Left renal cortex interstitium (tissue), 4 donors: ENCODE data around the gene ZBTB2. TPM values are rescaled to one million over a fixed set of nuclear protein-coding genes. Genes with fewer than 3 reads are reported as not detected.
A peak's percentile ranks its signal among the peaks of the same experiment; 100 is the strongest.

ENCODE experiments used
- DNase-seq, 4 donors: peaks; one replicate each; pipeline ENCODE4 v3.0.0-alpha.2; 2013; ENCODE audit warnings: low read depth in 4 of 4, low spot score in 2 of 4, missing footprints in 1 of 4
- polyA plus RNA-seq, 4 donors: library from polyadenylated mRNA; unstranded; fragments of 120-200 nt; gene quantifications; one replicate each; pipeline ENCODE4 v1.2.1, GENCODE V29; 2013; ENCODE audit not compliant: insufficient read length in 4 of 4

Gene ZBTB2, protein sequence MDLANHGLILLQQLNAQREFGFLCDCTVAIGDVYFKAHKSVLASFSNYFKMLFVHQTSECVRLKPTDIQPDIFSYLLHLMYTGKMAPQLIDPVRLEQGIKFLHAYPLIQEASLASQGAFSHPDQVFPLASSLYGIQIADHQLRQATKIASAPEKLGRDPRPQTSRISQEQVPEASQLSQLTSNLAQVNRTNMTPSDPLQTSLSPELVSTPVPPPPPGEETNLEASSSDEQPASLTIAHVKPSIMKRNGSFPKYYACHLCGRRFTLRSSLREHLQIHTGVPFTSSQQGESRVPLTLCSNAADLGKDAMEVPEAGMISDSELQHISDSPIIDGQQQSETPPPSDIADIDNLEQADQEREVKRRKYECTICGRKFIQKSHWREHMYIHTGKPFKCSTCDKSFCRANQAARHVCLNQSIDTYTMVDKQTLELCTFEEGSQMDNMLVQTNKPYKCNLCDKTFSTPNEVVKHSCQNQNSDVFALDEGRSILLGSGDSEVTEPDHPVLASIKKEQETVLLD
- 10 to 100 TPM; 15.0 to 17.4 (median 15.7) TPM for polyA plus RNA-seq

DNA sequence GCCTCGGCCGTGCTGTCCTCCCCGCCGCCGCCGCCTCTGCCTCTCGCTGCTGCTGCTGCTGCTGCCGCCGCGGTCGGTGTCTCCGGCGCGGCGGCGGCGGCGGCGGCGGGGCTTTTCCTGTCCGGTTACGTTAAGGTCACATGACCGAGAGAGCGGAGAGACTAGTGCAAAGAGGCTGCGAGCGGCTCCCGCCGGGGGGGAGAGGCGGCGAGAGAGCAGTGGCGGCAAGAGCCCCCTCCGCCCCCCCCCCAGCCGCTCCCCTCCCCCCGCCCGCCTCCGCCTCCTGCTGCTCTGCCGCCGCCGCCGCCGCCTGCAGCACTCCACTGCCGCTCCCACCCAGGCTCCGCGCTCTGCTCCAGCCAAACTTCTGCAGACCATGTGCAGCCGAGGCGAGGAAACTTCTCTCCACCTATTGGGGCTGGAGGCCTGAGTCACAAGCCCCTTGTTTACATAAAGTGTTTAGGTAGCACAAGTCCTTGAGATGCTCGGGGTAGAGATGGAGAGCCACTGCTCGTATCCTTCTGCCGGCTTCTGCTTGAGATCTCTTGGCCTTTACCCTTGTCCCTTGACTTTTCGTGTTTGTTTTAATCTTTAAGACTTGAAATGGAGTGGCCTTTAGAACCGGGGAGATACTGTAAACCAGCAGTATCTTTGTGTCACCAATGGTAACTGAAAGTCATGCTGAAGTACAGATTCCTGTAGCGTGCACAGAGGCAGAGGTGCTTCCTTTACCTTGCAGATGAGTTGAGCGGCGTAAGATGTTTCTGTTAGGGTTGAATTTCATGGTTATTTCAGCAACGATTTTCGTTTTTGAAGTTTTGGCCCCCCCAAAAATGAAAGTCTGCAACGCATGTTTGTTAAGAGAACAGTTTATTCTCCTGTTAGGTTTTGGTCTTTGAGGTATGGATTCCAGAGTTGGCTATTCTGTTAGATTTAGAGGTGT lies at the start of gene ZBTB2:
Gene ZBTB2 (minus strand): TSS at position 89 of the 943 bp plus-strand sequence. CDS start 17,922 bp downstream, outside the sequence.
- peak; percentile 18 to 40 (median 21) for DNase-seq

DNA sequence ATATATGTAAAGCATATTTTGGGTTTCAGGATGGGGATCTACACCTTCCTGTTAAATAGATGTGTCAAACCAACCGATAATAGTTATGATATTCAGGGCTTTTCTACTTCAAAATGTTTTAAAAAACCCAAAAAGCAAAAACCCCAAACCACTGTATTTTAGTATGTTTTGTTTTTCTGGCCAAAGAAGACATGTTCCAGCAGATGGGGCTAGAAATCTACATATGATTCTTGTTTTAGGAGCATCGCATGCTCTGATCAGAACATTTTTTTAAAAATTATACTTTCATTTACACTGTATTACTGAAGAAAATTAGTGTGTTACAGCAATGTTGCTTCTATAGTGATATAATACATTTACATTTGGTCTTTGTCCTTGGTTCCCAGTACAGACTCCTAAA lies 49.6 kb upstream of the ZBTB2 start:
- no peak for DNase-seq

DNA sequence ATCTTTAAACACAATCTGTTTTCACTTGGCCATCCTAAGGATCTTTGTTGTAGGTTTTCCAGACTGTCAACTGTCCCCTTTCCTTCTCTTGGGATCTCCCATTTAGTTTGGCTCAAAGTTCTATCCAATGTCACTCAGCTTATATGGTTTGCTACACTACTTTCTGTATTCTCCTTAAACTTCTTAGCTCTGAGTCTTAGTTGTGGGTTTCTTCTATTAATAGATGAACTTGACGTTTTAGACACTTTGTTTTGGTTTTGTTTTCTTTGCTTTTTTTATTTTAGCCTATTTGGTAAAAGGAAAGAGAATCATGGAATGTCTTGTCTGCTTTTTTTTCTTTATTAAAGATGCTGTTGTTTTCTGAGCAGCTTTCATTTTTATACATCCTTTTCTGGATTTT lies 49.1 kb upstream of the ZBTB2 start:
- DNase-seq: no peak

DNA sequence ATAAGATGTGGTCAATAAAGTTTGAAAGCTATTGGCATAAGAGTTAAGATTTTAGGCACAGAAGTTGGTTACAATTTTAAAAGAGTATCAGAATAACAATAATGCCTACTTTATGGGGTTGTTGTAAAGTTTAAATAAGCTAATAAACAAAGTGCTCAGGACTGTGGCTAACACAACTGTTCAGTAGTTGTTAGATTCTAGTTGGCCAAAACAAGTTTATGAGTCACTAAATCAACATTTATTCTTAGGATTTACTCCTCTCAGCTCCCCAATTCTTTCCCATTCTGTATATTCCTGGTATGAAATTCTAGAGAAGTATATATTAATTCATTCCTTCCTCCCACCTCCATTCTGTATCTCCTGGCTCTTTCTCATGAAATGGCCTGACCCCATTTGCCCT lies 46.0 kb upstream of the ZBTB2 start:
- no peak for DNase-seq

DNA sequence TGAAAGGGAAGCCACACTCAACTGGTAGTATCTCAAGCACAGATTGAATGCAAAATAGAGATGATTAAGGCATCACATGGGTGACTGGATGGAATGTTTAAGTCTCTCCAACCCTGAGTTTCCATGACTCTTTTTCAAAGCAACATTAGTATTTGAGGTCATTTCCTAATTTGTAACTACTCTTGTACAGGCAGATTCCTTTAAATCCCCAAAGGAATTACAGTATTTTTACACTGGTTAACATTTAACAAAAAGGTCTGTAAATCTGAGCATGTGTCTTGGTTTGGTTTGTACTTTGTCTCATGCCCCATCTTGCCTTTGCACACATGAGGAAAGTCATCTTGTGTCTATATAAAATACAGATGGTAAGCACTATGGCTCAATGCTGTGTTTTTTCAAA lies 45.4 kb upstream of the ZBTB2 start:
- no peak for DNase-seq

DNA sequence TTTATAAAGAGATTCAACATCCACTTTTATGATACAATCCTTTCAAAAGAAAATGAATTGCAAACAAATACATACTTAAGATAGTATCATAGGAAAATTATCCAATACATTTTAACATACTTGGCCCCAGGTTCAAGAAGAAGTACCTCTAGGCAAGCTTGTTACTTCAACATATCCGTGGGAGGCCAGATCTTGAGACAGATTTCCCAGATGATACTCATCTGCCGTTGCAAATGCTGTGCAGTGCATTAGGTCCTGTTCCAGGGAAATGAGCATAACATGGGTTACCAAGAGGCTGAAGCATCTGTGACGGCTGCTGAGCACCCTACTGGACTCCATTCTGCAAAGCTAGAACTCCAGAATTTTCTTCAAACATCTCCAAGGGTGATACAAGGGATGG lies 44.9 kb upstream of the ZBTB2 start:
- no peak for DNase-seq

DNA sequence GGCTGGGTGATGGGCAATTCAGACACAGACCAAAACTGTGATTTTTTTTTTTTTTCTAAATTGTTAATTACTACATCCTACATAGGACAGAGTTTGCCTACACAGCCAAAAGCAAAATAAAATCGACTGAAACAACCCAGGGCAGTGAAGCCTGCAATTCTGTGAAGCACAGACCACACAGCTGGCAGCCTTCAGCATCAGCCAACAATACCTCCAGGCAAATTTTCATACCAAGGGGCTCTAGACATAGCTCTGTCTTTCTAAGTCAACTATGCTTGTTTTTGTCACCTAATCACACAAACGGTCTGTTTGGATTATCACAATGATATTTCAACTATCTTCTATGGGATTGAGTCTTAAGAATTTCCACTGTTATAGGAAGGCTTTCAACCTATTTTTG lies 43.0 kb upstream of the ZBTB2 start:
- DNase-seq: no peak

DNA sequence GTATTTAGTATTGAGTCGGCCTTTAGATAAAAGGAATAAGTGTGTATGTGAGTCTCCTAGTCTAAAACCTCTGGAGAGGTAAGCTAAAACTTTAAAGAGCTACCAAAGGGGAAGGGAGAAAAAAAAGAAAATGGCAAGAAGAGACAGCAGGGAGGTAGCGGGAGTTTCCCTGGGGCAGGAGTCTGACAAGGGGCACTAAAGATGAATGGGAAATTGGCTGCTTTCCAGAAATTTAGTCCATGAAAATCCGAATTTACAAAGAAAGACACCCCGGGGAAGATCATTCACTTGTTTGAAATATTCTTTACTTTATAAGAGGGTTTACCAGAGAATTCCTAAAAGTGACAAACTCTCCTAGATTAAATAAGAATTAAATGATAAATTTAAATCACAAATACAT lies 41.3 kb upstream of the ZBTB2 start:
- no peak for DNase-seq

DNA sequence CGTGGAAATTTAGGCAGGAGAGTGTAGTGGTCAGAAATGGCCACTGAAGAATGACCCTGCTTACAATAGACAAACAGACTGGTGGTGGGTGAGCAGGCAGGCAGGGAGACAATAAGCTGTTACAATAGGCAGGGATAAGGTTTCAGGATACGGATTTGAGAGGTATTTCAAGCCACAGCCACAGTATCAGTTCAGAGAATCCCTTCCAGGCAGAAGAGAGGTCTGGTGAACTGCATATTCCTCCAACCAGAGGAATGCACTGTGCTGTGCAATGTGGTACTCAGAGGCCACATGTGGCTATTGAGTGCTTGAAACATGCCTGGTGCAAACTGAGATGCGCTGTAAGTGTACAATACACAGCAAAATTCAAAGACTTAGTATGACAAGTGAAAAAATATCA lies 40.0 kb upstream of the ZBTB2 start:
- no peak for DNase-seq

DNA sequence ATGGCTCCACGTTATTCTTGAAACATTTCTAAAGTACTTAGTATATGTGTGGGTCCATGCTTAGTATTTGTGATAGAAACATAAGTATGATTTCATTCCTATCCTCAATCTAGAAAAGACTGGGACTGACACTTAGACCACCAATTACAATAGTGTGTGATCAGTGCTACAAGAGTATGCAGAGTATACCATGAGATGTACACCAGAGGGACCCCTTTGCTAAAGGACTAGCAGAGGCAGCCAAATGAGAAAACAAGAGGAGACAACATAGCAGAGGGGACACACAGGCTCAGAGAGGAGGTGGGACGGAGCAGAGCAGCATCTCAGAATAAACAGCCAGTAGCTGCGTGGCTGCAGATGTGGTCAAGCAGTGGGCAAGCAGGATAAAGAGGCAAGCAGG lies 39.5 kb upstream of the ZBTB2 start:
- no peak for DNase-seq

DNA sequence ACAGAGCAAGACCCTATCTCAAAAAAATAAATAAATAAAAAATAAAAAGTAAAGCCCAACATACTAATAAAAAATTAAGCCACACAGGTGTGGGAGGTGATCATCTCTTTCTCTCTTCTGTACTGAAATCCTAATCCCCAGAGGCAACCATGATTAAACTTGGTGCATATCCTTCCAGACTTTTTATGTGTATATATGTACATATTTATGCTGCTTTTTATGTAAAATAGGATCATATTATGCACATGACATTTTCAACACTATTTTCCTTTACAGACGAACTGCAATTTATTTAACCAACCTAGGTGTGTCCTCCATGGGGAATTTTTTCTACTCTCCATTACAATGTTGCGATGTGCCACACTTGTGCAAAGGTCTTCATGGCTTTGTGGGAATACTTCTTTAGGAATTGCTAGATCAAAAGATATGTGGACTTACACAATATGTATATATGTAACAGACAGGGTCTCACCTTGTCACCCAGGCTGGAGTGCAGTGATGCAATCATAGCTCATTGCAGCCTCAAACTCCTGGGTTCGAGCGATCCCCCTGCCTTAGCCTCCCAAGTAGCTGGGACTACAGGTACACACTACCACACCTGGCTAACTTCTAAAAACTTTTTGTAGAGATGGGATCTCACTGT lies 36.9 kb upstream of the ZBTB2 start:
- DNase-seq: no peak

DNA sequence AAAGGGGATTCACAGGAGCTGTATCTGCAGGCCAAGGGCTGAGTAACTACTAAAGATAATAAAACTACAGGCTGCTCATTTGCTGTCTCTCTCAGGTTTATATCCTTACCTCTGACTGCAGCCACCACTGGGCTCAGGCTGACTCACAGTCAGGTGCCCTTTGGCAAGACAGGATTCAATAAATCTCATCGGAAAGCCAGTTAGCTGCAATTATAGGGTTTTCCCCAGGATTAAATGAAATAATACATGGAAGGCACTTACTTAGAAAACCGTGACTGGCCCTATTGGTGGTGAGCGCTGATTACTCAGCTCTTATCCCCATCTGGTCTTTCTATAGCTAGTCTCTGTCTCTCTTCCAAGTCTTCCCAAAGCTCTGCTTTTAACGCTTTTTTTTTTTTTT lies 34.2 kb upstream of the ZBTB2 start:
- no peak for DNase-seq

DNA sequence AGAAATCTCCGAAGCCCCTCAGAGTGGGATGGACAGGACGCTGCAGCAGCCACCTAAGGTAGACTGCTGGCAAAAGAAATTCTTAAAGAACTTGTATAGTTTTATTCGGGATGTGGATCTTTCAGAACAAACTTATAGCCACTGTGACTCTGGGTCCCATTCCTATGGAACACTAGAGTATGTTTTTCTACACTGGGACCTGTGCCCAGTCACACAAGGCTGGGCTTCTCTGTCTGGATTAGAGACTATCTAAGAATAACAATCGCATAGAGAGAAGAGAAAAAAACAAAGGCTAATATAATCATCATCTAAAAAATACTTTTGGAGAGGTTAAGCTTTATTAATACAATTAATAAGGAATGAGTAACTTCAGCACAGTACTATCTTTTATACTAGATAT lies 31.6 kb upstream of the ZBTB2 start:
- no peak for DNase-seq

DNA sequence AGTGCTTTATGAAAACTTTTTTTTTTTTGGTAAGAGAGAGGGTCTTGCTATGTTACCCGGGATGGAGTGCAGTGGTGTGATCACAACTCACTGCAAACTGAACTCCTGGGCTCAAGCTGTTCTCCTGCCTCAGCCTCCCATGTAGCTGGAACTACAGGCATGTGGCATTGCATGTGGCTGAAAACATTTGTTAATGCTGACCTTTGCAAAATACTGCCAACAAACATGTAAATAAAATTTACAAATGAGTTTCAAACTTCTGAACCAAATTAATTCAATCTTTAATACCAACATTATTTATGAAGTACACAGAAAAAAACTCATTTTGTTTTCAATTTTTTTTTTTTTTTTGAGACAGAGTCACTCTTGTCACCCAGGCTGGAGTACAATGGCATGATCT lies 26.1 kb upstream of the ZBTB2 start:
- DNase-seq: no peak

DNA sequence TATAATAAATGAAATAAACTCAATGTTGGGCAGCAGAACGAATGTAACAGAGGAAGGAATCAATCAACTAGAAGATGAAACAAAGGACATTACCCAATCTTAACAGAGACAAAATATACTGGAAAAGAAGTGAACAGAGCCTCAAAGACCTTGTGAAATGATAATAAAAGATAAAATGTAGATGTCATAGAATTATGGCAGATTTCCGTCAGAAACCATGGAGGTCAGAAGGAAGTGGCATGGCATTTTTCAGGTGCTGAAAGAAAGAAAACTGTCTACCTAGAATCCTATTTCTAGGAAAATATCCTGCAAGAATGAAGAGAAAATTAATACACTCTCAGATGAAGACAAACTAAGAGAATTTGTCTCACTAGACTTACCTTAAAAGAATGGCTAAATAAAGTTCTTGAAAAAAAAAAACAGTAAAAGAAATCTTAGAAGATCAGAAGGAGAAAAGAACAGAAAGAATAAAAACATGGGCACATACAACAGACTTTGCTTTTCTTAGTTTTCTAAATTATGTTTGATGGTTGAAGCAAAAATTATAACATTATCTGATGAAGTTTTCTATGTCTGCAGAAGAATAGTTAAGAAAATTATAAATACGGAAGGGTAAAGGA lies 23.4 kb upstream of the ZBTB2 start:
- no peak for DNase-seq

DNA sequence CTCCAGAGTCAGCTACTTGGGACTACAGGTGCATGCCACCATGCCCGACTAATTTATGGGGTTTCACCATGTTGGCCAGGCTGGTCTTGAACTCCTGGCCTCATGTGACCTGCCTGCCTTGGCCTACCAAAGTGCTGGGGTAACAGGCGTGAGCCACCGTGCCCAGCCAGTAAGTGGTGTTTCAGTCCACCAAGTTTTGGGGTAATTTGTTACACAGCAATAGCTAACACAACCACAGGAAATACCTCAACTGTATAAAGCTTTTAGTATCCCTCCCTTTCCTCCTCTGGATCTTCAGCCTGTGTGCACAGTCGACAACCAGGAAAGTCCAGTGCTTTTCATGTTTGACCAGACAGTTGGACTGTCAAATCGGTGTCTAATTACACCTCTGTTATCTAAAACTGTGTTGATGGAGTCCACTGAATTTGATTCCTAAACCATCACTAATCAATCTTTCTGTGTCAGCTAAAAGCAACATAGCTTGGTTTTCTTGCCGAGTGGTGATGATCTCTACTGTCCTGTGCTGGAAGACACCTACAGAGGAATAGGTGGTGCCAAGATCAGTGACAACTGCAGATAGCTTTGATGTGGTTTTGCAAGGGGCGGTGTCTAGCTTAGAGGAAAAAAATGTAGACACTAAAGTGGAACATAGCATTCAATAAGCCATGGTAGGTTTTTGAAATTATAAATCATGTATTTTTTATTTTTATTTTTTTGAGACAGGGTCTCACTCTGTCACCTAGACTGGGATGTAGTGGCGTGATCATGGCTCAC lies 22.2 kb upstream of the ZBTB2 start:
- DNase-seq: no peak

DNA sequence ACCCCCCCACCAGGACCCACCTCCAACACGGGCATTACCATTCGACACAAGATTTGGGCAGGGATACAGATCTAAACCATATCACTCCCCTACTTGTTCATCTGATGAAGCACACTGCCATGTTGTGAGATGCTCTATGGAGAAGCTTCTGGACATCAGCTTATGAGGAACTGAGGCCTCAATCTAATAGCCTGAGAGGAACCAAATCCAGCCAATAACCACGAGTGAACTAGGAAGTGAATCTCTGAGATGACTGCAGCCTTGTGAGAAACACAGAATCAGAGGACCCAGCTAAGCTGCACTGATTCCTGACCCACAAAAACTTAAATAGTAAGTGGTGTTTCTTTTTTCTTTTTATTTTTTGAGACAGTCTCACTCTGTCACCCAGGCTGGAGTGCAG lies 21.6 kb upstream of the ZBTB2 start:
- no peak for DNase-seq

DNA sequence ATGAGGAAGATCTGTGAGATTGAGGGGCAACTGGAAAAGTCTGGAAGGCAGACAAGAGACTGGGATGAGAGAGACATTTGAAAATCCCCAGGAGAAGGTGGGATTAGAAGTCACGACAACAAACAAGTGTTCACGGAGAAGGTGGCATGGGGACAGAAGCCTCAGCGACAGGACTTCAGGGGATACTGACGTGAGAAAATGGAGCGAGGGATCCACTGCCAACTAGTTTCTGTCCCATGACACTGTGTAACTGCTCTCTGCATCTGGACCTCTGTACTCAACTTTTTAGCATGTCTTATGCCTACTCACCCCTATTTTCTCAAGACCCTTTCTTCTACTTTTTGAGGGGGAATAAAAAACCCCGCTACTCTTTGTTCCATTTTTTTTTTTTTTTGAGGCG lies 18.3 kb upstream of the ZBTB2 start:
- no peak for DNase-seq

DNA sequence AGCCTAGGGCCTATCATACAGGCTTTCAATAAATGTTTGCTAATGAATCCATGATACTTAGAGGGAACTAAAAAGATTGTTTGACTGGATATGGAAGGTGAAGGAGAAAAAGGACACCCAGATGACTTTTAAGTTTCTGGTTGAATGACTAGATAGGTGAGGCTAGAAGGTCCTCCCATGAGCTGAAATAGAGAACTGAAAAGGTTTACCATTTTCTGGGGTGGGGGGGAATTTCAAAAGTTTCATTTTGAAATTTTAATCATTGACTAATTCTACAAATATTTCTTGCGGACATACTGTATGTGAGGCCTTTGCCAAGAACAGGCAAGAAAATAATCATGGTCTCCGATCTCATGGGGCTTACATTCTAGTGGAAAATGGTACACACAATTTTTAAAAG lies 17.9 kb upstream of the ZBTB2 start:
- no peak for DNase-seq

DNA sequence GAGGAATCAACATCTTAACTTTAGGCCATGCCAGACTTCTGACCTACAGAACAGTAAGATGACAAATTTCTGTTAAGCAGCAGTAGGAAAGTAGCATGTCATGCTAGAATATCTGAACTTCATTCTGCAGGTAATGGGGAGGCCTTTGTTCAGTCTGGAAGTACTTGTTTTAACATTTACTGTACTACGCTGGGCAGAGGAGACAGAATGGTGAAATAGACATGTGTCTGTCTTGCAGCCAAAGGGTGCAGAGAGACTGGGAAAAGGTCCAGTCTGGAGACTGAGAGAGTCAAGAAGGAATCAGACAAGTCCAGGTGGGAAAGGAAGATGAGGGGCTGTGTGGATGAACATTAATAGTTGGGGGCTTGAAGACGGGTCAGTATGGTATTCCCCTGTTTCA lies 17.5 kb upstream of the ZBTB2 start:
- DNase-seq: no peak
